Ovary (tissue), 9 donors: ENCODE results near the gene FGG. TPM values are rescaled to one million over a fixed set of nuclear protein-coding genes. Genes with fewer than 3 reads are reported as not detected.

Source experiments
- DNase-seq, 5 donors: peaks; one replicate each; pipeline ENCODE4 v3.0.0-alpha.2; 2019 to 2020
- H3K27ac ChIP-seq, 2 donors: fragments of 200-600 bp; one replicate each; pipeline versions ENCODE4 v1.5.1 to v1.8.0; 2019 to 2022
- H3K27me3 ChIP-seq: fragments of 200-600 bp; one replicate; pipeline ENCODE4 v1.8.0; 2022
- H3K36me3 ChIP-seq: fragments of 200-600 bp; sonication (generic); one replicate; pipeline ENCODE4 v1.5.1; 2019
- H3K4me1 ChIP-seq: one replicate; pipeline ENCODE4 v1.8.1; 2013; ENCODE audit warnings: mild to moderate bottlenecking, moderate library complexity; ENCODE audit not compliant: insufficient read depth
- H3K4me3 ChIP-seq: fragments of 200-600 bp; sonication (generic); one replicate; pipeline ENCODE4 v1.5.1; 2017
- H3K9me3 ChIP-seq, 2 donors: fragments of 200-600 bp in 1 of 2; sonication (generic) in 1 of 2; one replicate each; pipeline versions ENCODE4 v1.5.1 to v1.8.1; 2013 to 2019; ENCODE audit warnings: mild to moderate bottlenecking in 1 of 2, moderate library complexity in 1 of 2
- CTCF ChIP-seq, 3 donors: fragments of 450-650 bp in 2 of 3; fragments of 200-600 bp in 1 of 3; IDR thresholded peaks; one replicate each; pipeline versions ENCODE4 v1.5.1 to v1.8.0; 2016 to 2022; ENCODE audit warnings: antibody characterized with exemption in 3 of 3, mild to moderate bottlenecking in 1 of 3
- EP300 ChIP-seq: sonication (generic); formaldehyde crosslinking; IDR thresholded peaks from one replicate; pipeline ENCODE4 v1.6.1; 2017; ENCODE audit warnings: antibody characterized with exemption
- POLR2A ChIP-seq: fragments of 450-650 bp; IDR thresholded peaks from one replicate; pipeline ENCODE4 v1.6.1; 2017; ENCODE audit warnings: antibody characterized with exemption, mild to moderate bottlenecking, moderate library complexity
- WGBS, 3 donors: extraction: QIAGEN DNeasy Blood & Tissue Kit in 1 of 3; methylation state at CpG; one replicate each; pipeline versions ENCODE4 v1.1.5 to v1.1.7; 2013 to 2017; 5-methylcytosine and 5-hydroxymethylcytosine counted together
- intact Hi-C, 4 donors: fragments of 100-400 bp; cut with DNase I; formaldehyde crosslinking; loops; one replicate each; pipeline versions ENCODE4 v1.11.0 to v1.15.1; 2022 to 2023
- polyA plus RNA-seq, 2 donors: library from polyadenylated mRNA; stranded (reverse); fragments of 200-250 nt in 1 of 2; fragments of 350-450 nt in 1 of 2; fragmentation: Illumina TruSeq in 1 of 2; extraction: RNeasy Lipid Tissue Mini Kit (QIAGEN cat#74804) in 1 of 2; gene quantifications; one replicate each; pipeline ENCODE4 v1.2.3, GENCODE V29; 2013 to 2014
- total RNA-seq, 7 donors: library from RNA; depleted of rRNA in 2 of 7; stranded (reverse); fragments of >200 nt in 2 of 7; fragmentation: NEBNext Ultra II Directional in 3 of 7; extraction: Animal tissue kit (Norgen Biotek cat#: 25700) in 3 of 7; gene quantifications; one replicate each; pipeline versions ENCODE4 v1.1.0 to v1.2.4, GENCODE V29; 2016 to 2023
- donor health status: DM: no; HTN: no; CAD: no; lungs with moderate emphysema.
- donor health status: DM: no; HTN: no; CAD: no.
- donor health status: Bipolar disorder and iron deficiency.
- donor health status: DM: yes; HTN: yes; CAD: no.
- donor health status: DM: no; HTN: no; CAD: no.
- donor health status: DM: yes; HTN: yes; CAD: no.

The FGG gene
- total and polyA plus RNA-seq, 9 donors = 0.24 to 23.1 (median 1.8) TPM; not detected in 1

GRCh38 chr4:154616731-154617130, 4.3 kb upstream of the FGG start:
- no peak for TF ChIP-seq EP300
- no peak for TF ChIP-seq POLR2A
- TF ChIP-seq CTCF (IDR thresholded peaks at IDR 0.05) = no peak
- H3K4me3 ChIP-seq = no peak overlapping the region
- H3K27ac ChIP-seq = no peak overlapping the region
- no peaks in the 10 kb centered on the region for H3K9me3 ChIP-seq
- 20 to 58% (median 55%) methylated on average over 2 of the region's 2 CpGs for WGBS, 3 donors
- no peaks in the 10 kb centered on the region for H3K36me3 ChIP-seq
- intact Hi-C loops = no loop called here
- DNase-seq = no peak
- no peaks in the 10 kb centered on the region for H3K4me1 ChIP-seq
- H3K27me3 ChIP-seq = no peaks in the 10 kb centered on the region

- no peaks in the 10 kb centered on the region for H3K27me3 ChIP-seq
- DNase-seq = no peak
- no peaks in the 10 kb centered on the region for H3K9me3 ChIP-seq
- H3K36me3 ChIP-seq = no peaks in the 10 kb centered on the region
- no peak overlapping the region for H3K4me3 ChIP-seq
- 57 to 61% (median 58%) methylated on average over 4 of the region's 4 CpGs for WGBS, 3 donors
- no peak overlapping the region for H3K27ac ChIP-seq
- TF ChIP-seq EP300 (no peak), CTCF (IDR thresholded peaks at IDR 0.05) (no peak), POLR2A (no peak)
- intact Hi-C loops = no loop called here
- no peaks in the 10 kb centered on the region for H3K4me1 ChIP-seq
These were observed 3.8 kb upstream of the FGG start for GRCh38 chr4:154616287-154616686.

GRCh38 chr4:154615211-154615610, 2.8 kb upstream of the FGG start:
- TF ChIP-seq POLR2A (no peak), EP300 (no peak)
- intact Hi-C loops = no loop called here
- no peaks in the 10 kb centered on the region for H3K36me3 ChIP-seq
- no peaks in the 10 kb centered on the region for H3K9me3 ChIP-seq
- H3K4me3 ChIP-seq = no peak overlapping the region
- WGBS, 3 donors = 94 to 98% (median 95%) methylated on average over 1 of the region's 1 CpG
- H3K27ac ChIP-seq = no peak overlapping the region
- DNase-seq = no peak
- no peaks in the 10 kb centered on the region for H3K4me1 ChIP-seq
- no peaks in the 10 kb centered on the region for H3K27me3 ChIP-seq

- H3K27me3 ChIP-seq = no peaks in the 10 kb centered on the region
- H3K4me3 ChIP-seq = no peak overlapping the region
- H3K4me1 ChIP-seq = no peaks in the 10 kb centered on the region
- no peaks in the 10 kb centered on the region for H3K9me3 ChIP-seq
- H3K36me3 ChIP-seq = no peaks in the 10 kb centered on the region
- DNase-seq = no peak
- TF ChIP-seq POLR2A = no peak
- no peak for TF ChIP-seq CTCF (IDR thresholded peaks at IDR 0.05)
- TF ChIP-seq EP300 = no peak
- intact Hi-C loops = no loop called here
- H3K27ac ChIP-seq = no peak overlapping the region
These were observed 1.9 kb upstream of the FGG start for GRCh38 chr4:154614306-154614705.

- Histone ChIP-seq H3K4me1 (no peaks in the 10 kb centered on the region), H3K4me3 (no peak overlapping the region), H3K27ac (no peak overlapping the region), H3K36me3 (no peaks in the 10 kb centered on the region), H3K9me3 (no peaks in the 10 kb centered on the region), H3K27me3 (no peaks in the 10 kb centered on the region)
- 74 to 81% (median 78%) methylated on average over 1 of the region's 1 CpG for WGBS, 3 donors
- TF ChIP-seq EP300 = no peak
- TF ChIP-seq CTCF (IDR thresholded peaks at IDR 0.05) = no peak
- TF ChIP-seq POLR2A = no peak
- no peak for DNase-seq
- intact Hi-C loops = no loop called here
These were observed 623 bp downstream of the FGG start for GRCh38 chr4:154611833-154612232.
